ENCODE data around the gene EFCAB9.
"Not testable (repeated sequence)": the region's sequence is repeated elsewhere in the genome, so short reads cannot be mapped to it uniquely, and the experiment has no call there.

Gene EFCAB9

DNA sequence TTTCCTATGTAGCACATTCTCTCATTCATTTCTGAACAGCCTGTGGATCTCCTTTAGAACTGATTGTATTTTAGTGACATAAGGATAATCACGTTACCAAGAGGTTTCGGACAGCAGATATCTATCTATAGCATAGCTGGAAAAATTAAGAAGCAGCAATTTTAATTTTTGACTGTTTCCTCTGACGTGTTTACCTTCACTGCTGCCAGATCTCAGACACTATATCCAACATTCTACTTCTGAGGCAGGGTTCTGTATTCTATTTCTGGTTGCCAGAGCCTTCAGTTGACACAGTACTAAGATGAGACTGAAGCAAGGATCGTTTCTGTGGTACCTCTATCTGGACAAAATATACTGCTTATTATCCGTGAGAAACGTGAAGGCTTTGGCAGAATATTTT is at the start of gene EFCAB9:
TSS of gene EFCAB9 (plus strand) at position 301 of the 400 bp plus-strand sequence. CDS start at position 302, 1 bp downstream.
- DNase-seq: no peak
- intact Hi-C loops (cut with DNase I): no loop called here

DNA sequence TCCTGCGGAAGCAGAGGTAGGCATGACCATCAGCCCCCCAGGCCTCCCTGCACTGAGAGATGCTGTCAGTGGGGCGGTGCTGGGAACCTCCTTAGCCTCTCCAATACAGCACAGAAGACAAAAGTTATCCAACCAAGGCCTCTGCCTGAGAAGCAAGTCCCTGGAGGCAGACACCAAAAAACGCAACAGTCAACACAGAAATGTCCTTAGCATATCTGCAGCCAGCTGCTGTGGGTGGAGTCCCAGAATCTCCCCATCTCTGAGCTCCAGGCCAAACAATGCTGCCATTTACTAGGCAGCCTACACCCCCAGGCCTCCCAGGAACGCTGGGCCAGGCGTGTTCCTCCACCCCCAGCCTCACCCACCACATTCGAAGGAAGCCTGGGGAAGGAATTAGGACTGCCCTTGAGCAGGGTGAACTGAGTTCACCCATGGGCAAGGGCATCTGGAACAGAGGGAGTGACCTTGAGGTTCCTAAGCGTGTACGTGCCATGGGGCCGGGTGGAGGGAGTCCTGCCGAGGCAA is 49.6 kb upstream of the EFCAB9 start:
- DNase-seq: peak in 40 of 42 donors; percentile 25 to 79 (median 52)
- intact Hi-C loops (cut with DNase I): no loop called here

DNA sequence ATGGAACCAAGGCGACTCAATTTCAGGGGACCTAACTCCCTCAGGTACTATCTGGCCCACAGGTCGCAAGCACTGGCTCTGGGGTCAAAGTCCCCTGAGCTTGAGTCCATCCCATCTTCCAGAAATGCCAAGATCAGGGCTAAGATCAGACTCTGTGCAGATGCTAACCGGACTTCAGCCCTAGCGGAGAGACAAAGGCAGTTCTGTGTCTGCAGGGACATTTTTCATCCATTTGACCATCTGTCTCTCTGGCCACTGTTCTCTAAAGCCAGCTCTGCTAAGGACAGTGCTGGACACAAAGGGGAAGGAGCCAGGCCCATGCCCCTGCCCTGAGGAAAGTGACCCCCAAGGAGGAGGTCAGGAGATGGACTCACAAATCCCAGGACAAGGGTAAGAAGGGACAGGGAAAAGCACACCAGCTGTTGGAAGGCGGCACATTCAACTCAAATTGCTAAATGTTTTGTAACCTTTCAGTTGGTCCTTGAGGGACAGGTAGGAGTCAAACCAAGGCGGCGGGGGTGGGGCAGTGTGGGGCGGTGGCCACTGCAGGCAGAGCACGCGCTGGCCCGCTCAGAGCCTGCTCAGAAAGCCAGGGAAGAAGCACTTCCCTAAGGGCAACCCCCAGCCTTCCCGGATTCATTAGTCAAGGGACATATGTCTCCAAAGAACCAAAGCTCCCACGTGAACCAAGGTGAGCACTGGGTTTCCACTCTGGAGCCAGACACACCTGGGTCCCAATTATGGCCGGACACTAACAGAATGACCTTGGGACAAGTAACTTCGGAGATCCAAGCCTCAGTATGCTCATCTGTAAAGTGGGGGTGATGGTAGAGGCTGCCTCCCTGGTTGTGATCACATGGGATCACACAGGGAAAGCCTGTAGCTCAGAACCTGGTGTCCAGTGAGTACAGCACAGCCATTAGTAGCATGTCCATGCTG is 48.8 kb upstream of the EFCAB9 start:
- peak in 14 of 42 donors; percentile 17 to 63 (median 38) for DNase-seq

DNA sequence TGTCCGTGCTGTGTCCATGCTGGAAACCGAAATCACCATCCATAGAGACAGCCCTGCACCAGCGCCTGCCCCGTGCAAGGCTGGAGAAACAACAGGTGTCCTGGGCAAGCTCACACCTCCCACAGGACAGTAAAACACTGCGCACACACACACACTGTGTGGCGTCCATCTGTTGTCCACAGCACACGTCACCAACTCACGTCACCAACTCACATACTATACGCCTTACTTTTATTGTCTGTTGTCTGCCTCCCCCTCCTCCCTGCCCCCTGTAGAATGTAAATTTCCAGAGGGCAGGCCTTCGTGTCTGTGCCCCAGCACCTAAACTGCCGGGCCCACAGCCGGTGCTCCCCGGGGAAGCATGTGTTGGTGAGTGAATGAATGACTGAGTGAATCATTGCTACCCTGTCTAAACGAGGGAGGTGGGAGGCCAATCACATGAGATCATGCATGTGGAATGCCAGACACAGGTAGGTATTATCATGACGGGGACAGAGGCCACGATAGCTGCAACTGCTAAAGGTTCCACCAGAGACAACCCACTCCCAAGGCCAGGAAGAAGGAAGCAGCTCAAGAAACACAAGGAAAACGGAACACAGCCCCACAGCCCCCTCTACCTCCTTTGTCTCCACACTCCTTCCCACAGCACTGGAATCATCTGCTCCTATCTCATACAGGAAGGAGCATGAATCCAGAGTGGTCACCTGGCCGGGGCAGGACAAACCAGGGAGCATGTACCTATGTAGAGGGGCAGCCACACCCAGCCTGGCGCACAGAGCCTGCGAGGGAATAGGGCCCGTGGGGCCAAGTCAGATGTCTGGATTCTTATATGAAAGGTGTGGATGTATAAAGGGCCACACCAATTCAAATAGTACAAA is 47.9 kb upstream of the EFCAB9 start:
- DNase-seq: peak in 1 of 42 donors; percentile 15
- intact Hi-C loops (cut with DNase I): no loop called here

More for the DNA sequence above, 48.8 kb upstream of the EFCAB9 start:
- intact Hi-C loops (cut with DNase I): no loop called here

DNA sequence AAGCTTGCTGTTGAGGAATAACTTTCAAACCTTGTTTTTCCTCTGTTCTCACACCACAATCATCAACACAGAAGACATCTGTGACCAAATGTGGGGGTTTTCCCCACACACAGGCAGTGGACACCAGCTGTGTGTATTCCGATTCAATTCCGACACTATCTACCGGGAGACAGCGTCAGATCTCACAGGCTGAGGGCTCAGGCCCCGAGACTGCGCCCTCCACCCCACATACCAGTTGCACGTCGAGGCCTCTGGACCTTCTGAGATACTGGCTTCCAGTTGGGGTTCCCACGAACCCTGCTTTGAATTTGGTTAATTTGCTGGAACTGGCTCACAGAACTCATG is 47.3 kb upstream of the EFCAB9 start:
- intact Hi-C loops (cut with DNase I): no loop called here
- peak in 1 of 42 donors; percentile 21 for DNase-seq

DNA sequence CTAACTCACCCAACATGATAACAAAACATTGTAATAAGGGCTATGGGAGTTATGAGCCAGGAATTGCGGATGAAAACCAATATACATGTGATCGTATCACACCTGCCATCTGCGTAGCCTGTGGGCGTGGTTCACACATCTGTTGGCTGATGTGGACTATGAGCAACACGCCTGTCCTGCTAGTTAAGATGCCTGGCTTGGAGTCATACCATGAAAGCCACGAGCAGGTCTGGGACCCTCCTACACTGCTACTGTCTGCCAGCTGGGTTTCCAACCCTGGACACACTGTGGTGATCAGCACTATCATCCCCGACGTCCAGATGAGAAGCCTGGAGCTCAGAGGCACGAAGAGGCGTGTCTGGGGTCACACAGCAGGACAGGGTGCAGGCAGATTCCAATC is 46.1 kb upstream of the EFCAB9 start:
- intact Hi-C loops (cut with DNase I): no loop called here
- no peak for DNase-seq

DNA sequence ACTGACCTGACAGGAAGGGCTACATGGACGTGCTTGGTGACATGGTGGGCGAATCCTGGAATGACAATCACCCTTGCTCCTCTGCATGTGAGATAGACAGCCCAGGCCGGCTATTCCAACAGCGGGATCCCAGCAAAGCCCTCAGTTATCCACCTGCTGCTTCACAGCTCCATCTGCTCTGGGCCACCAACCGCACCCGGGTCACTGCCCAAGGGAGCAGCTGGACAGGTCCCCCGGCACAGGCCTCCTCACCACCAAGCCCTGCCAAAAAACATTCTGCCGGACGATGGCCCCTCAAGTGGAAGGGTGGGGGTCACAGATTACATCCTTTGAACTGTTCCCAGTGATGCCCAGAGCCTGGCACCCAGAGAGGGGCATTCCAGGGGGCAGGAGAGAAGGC is 45.6 kb upstream of the EFCAB9 start:
- no peak for DNase-seq
- intact Hi-C loops (cut with DNase I): no loop called here

DNA sequence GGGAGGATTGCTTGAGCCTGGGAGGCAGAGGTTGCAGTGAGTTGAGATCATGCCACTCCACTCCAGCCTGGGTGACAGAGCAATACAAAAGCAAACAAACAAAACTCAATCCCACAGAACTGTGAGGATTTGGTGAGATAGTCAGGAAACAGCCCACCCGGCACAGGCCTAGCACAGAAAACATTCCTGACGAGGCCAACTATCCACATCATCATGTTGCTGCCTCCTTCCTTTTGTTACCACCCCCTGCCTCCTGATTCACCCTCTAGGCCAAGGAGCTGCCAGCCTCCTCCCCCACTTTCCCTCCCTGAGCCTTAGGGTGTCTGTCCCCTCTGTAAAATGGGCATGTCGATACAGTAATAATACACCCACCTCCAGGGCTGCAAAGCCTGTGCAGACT is 44.9 kb upstream of the EFCAB9 start:
- DNase-seq: peak in 1 of 42 donors; percentile 11
- intact Hi-C loops (cut with DNase I): no loop called here

DNA sequence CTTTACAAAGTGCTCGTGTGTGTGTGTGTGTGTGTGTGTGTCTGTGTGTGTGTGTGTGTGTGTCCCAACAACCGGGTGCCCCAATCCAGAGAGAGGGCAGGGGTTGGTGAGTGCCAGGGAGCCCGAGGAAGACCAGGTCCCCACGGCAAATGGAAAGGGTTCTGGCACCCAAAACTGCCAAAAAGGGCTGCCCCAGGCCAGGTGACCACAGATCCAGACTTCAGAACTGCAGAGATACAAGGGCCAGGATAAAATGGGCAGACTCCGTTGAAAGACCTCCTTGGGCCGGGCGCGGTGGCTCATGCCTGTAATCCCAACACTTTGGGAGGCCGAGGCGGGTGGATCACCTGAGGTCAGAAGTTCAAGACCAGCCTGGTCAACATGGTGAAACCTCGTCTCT is 44.5 kb upstream of the EFCAB9 start:
- peak in 1 of 42 donors; percentile 11 for DNase-seq
- intact Hi-C loops (cut with DNase I): not testable (repeated sequence)

DNA sequence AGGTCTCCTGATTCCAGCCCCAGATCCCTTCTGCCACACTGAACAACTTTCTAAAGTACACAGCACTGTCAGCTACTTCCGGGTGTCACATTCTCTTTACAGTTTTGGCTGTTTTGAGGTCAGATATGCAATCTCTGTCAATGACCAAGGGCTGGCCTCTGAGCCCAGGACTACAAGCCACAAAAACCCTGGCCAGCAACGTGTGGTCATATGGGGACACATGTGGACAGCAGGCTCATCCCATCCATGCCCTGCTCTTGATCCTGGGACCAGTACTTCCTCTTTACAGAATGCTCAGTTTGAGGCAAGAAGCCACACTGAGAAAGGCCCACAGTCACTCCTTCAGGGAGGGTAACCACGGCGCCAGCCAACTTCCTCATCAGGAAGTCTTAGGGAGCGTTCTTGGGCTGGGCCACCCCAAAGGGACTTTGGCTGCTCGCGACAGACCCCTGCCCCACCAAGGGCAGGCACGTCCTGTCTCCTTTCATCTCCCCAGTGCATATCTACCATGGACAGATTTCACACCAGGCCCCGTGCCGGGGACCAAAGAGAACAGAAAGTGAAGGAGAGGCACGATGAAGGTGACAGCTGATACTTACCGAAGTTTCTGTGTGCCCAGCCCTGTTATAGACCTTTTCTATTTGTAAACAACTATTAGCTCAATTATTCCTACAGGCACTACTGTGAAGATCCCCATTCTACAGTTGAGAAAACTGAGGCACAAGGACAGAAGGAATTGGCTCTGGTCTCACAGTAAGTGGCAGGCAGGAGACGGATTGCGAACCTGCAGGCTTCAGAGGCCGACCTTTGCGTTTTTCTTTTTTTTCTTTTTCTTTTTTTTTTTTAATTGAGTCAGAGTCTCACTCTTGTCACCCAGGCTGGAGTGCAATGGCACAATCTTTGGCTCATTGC is 43.2 kb upstream of the EFCAB9 start:
- peak in 29 of 42 donors; percentile 10 to 71 (median 39) for DNase-seq
- intact Hi-C loops (cut with DNase I): no loop called here

DNA sequence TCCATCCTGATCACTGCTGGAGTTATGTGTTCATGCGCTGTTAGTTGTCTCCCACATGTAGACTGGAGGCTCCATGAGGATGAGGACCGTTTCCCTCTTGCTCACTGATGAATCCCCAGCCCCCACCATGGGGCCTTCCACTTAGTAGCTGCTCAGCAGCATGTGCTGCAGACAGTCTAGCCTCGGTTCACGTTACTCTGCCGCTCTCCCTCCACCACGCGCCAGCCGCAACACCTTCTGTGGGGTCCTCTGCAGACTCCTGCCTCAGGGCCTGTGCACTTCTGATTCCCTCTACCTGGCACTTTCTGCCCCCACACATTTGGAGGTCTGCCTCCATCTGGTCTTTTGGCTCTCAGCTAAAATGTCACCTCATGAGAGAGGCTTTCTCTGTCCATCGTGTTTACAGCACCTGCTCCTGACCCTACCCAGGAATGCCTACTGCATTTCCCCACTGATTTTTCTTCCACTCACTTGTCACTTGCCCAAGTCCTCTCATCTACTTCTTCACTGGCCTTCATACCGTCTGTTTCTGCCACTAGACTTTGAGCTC is 42.2 kb upstream of the EFCAB9 start:
- intact Hi-C loops (cut with DNase I): no loop called here
- peak in 1 of 42 donors; percentile 11 for DNase-seq

DNA sequence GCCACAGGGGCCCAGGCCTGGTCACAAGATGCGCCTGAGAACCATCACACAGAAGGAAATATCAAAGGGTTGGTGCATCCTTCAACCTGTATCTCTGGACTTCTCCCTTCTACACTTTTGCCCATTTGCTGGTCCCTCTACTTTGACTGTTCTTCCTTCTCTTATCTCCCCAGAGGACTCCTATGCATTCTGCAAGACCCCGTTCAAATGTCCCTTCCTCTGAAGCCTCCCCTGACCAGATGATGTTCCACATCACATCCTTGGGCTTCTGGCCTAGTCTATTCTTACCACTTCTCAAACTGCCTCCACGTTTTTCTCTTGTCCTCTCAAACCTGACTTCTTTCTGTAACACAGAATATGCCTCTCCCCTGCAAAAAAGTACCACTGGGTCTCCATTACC is 40.3 kb upstream of the EFCAB9 start:
- no peak for DNase-seq
- intact Hi-C loops (cut with DNase I): no loop called here

DNA sequence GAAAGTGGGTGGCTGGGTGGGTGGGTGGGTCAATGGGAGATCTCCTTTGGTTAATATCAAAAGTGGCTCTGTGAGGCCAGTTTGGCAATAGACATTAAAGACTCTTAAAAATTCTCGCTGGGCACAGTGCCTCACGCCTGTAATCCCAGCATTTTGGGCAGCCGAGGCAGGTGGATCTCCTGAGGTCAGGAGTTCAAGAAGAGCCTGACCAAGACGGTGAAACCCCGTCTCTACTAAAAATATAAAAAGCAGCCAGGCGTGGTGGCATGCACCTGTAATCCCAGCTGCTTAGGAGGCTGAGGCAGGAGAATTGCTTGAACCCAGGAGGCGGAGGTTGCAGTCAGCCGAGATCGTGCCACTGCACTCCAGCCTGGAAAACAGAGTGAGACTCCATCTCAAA is 38.9 kb upstream of the EFCAB9 start:
- DNase-seq; intact Hi-C loops (cut with DNase I): not testable (repeated sequence)

DNA sequence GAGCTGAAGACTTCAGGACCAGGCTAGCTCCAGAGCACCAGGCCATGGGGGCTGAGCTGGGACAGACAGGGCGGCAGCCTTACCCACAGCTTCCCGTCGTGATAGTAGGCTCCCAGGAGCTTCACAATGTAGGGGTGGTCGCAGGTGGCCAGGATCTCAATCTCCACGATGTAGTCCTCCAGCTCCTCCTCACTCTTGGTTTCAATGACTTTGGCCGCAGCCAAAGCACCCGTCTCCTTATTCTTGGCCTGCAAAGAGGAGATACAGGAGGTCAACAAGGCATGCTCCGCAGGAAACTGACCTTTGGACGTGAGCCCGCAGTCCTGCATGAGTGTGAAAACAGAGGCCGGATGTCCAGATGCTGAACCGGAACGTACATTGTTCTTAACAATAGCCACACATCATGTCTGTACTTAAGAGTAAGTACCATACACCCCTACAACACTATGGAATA is 37.4 kb upstream of the EFCAB9 start:
- no peak for DNase-seq

DNA sequence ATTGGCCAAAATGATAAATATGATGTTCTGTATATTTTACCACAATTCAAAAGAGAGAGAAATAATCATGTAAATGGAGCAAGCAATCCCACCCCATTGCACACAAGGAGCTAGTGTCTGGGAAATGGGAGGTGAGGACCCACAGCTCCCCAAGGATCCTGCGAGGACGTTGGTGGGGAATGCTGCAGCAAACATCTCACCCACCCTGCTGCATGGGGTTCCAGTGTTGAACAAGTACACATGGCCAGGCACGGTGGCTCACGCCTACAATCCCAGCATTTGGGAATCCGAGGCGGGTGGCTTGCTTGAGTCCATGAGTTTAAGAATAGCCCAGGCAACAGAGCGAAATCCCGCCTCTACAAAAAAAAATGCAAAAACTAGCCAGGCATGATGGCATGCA is 35.0 kb upstream of the EFCAB9 start:
- intact Hi-C loops (cut with DNase I): no loop called here
- no peak for DNase-seq

More for the DNA sequence above, 37.4 kb upstream of the EFCAB9 start:
- intact Hi-C loops (cut with DNase I): no loop called here

DNA sequence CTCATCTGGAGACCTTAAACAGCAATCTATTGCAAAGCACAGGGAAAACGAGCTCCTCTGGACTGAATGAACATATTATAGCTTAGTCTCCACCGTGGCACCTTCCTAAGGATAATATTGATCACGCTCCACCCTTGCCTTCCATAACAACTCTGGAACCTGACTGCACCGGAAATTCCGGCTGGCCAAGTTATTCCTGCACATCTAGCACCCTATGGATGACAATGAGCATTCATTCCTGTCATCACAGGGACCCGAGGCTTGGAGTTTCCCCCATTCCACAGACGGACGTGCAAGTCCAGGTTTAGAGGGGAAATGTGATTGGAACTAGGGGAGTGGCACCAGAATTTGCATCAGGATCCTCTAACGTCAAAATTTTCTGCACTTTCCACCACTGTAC is 33.5 kb upstream of the EFCAB9 start:
- no peak for DNase-seq

DNA sequence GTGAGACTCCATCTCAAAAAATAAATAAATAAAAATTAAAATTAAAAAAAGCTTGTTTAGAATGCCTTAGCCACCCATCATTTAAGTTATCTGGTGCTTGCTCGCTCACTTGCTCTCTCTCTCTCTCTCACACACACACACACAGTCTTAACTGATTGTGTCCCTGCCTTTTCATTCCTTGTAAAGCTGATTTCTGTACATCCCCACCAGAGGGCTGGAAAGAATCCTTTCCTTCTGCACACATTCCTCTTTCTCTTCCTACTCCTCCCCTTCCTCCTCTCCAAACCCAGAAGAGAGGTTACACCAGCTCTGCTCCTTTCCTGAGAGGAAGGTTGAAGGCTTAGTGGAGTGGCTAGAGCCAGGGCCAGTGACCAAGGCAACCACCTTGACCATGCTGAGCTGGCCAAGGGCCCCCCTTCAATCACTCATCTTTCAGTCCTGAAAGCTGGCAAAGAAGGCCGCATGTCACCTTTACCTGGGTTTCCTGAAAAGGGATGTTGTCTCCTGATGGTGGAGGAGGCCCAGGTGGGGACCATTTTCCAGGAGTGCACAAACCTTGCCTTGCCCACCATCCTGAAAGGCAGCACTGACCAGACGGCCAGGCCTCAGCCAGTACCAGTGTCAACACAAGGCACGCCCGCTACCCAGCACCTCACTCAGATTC is 31.5 kb upstream of the EFCAB9 start:
- DNase-seq: no peak
- intact Hi-C loops (cut with DNase I): no loop called here

More for the DNA sequence above, 33.5 kb upstream of the EFCAB9 start:
- intact Hi-C loops (cut with DNase I): no loop called here

DNA sequence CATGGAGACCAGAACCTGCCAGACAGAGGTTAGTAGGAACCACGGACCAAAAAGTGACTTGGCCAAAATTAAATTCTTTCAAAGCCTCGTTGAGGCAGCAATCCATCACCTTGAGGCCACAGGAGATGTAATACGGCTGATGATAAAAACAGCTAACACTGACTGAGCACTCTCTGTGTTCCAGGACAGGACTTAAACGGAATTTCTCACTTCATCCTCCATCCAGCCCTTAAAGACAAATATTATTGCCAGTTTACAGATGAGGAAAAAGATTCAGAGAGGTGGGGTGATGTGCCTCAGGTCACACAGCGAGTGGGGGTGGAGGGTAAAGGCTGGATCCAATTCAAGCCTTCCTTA is 31.0 kb upstream of the EFCAB9 start:
- no peak for DNase-seq
- intact Hi-C loops (cut with DNase I): no loop called here
